ENCODE measurements around the gene FRAS1.
"Not testable (repeated sequence)": the region's sequence is repeated elsewhere in the genome, so short reads cannot be mapped to it uniquely, and the experiment has no call there.

FRAS1 gene

GRCh38 chr4:78512357-78512920 is 455.3 kb downstream of the FRAS1 start:
- DNase-seq (ENCODE audit: low read depth in 2 of 2) = no peak

- DNase-seq (ENCODE audit: low read depth in 2 of 2) = no peak
These were observed 456.4 kb downstream of the FRAS1 start for GRCh38 chr4:78513411-78513975.

GRCh38 chr4:78517050-78517652 is 460.0 kb downstream of the FRAS1 start:
- no peak for DNase-seq (ENCODE audit: low read depth in 2 of 2)

- no peak for DNase-seq (ENCODE audit: low read depth in 2 of 2)
These were observed 461.4 kb downstream of the FRAS1 start for GRCh38 chr4:78518561-78518960.

GRCh38 chr4:78519962-78520361 is 462.8 kb downstream of the FRAS1 start:
- DNase-seq (ENCODE audit: low read depth in 2 of 2) = no peak

- DNase-seq (ENCODE audit: low read depth in 2 of 2) = no peak
These were observed 463.7 kb downstream of the FRAS1 start for GRCh38 chr4:78520808-78521226.

GRCh38 chr4:78524009-78524408 is 466.9 kb downstream of the FRAS1 start:
- no peak for DNase-seq (ENCODE audit: low read depth in 2 of 2)

- DNase-seq (ENCODE audit: low read depth in 2 of 2) = no peak
These were observed 468.4 kb downstream of the FRAS1 start for GRCh38 chr4:78525559-78525958.

- DNase-seq (ENCODE audit: low read depth in 2 of 2) = no peak
These were observed 470.0 kb downstream of the FRAS1 start for GRCh38 chr4:78527103-78527502.

- no peak for DNase-seq (ENCODE audit: low read depth in 2 of 2)
These were observed 470.4 kb downstream of the FRAS1 start for GRCh38 chr4:78527555-78527954.

GRCh38 chr4:78528327-78528726 is 471.2 kb downstream of the FRAS1 start:
- no peak for DNase-seq (ENCODE audit: low read depth in 2 of 2)

GRCh38 chr4:78529569-78530209 is 472.6 kb downstream of the FRAS1 start:
- no peak for DNase-seq (ENCODE audit: low read depth in 2 of 2)

GRCh38 chr4:78532046-78532445 is 474.9 kb downstream of the FRAS1 start:
- no peak for DNase-seq (ENCODE audit: low read depth in 2 of 2)

GRCh38 chr4:78533854-78534253 is 476.7 kb downstream of the FRAS1 start:
- DNase-seq (ENCODE audit: low read depth in 2 of 2) = no peak

- DNase-seq (ENCODE audit: low read depth in 2 of 2) = no peak
These were observed 477.3 kb downstream of the FRAS1 start for GRCh38 chr4:78534286-78534955.

- no peak for DNase-seq (ENCODE audit: low read depth in 2 of 2)
These were observed 485.2 kb downstream of the FRAS1 start for GRCh38 chr4:78542373-78542772.

- no peak for DNase-seq (ENCODE audit: low read depth in 2 of 2)
These were observed 486.5 kb downstream of the FRAS1 start for GRCh38 chr4:78543424-78544125.

DNA sequence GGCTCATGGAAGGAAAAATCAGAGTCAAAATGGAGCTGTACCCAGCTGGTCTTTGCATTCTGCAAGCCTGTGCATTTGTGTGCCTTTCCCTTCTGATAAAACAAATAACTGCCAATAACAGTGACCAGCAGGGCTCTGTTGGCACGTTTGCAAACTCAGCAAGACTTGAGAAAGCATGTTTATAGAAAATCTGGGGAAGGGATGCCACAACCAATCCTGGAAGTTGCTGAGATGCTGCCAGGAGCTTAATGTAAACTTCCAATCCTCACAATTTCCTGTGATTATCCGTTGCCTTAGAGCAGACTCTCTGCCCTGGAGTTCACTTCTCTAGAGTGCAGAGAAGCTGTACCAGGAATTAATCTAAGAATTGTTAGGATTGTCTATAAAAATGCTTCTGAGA is 487.6 kb downstream of the FRAS1 start:
- no peak for DNase-seq (ENCODE audit: low read depth in 2 of 2)

- no peak for DNase-seq (ENCODE audit: low read depth in 2 of 2)
These were observed 488.4 kb downstream of the FRAS1 start for GRCh38 chr4:78545275-78546246.

DNA sequence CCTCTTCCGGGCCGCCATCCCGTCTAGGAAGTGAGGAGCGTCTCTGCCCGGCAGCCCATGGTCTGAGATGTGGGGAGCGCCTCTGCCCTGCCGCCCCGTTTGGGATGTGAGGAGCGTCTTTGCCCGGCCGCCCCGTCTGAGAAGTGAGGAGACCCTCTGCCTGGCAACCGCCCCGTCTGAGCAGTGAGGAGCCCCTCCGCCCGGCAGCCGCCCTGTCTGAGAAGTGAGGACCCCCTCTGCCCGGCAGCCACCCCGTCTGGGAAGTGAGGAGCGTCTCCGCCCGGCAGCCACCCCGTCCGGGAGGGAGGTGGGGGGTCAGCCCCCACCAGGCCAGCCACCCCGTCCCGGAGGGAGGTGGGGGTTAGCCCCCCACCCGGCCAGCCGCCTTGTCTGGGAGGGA is 490.8 kb downstream of the FRAS1 start:
- DNase-seq (ENCODE audit: low read depth in 2 of 2) = not testable (repeated sequence)

DNA sequence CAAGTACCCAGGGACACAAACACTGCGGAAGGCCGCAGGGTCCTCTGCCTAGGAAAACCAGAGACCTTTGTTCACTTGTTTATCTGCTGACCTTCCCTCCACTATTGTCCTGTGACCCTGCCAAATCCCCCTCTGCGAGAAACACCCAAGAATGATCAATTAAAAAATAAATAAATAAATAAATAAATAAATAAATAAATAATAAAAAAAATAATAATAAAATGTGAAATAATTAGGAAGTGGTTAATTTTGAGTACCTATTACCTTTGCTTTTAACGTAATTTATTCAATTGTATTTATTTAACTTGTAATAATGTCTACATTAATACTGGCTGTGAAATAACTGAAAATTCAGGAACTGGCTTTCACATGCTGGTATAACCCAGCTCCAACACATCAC is 491.8 kb downstream of the FRAS1 start:
- not testable (repeated sequence) for DNase-seq (ENCODE audit: low read depth in 2 of 2)
